Upper lobe of left lung (tissue), 6 donors: ENCODE data around the gene PRKCE. TPM values are rescaled to one million over a fixed set of nuclear protein-coding genes. Genes with fewer than 3 reads are reported as not detected.

Source experiments
- ATAC-seq, 2 donors: fragments of 200-7000 bp; cut with Tn5 transposase; one replicate each; pipeline ENCODE4 v1.9.1; 2022; ENCODE audit warnings: mild to moderate bottlenecking in 2 of 2, moderate library complexity in 2 of 2; ENCODE audit not compliant: low FRiP score in 2 of 2
- DNase-seq, 2 donors: peaks; one replicate each; pipeline ENCODE4 v3.0.0-alpha.2; 2019 to 2020
- H3K27ac ChIP-seq, 4 donors: fragments of 200-600 bp; sonication (generic); one replicate each; pipeline ENCODE4 v1.5.1; 2016 to 2019
- H3K27me3 ChIP-seq, 4 donors: fragments of 200-600 bp; sonication (generic); one replicate each; pipeline ENCODE4 v1.5.1; 2017 to 2019
- H3K36me3 ChIP-seq, 4 donors: fragments of 200-600 bp; sonication (generic); one replicate each; pipeline ENCODE4 v1.5.1; 2016 to 2019
- H3K4me1 ChIP-seq, 4 donors: fragments of 200-600 bp; sonication (generic); one replicate each; pipeline ENCODE4 v1.5.1; 2018 to 2019
- H3K4me3 ChIP-seq, 4 donors: fragments of 200-600 bp; sonication (generic); one replicate each; pipeline ENCODE4 v1.5.1; 2017 to 2019; ENCODE audit warnings: mild to moderate bottlenecking in 2 of 4, moderate library complexity in 1 of 4
- H3K9me3 ChIP-seq, 4 donors: fragments of 200-600 bp; sonication (generic); one replicate each; pipeline ENCODE4 v1.5.1; 2018 to 2019
- CTCF ChIP-seq, 6 experiments: fragments of 450-650 bp in 4 of 6; fragments of 200-600 bp in 2 of 6; sonication (generic) in 2 of 6; IDR thresholded peaks; one replicate each; pipeline ENCODE4 v1.5.1; 2016 to 2019; ENCODE audit warnings: antibody characterized with exemption in 6 of 6
- EP300 ChIP-seq, 4 donors: sonication (generic); formaldehyde crosslinking; IDR thresholded peaks; one replicate each; pipeline ENCODE4 v1.5.1; 2017; ENCODE audit warnings: antibody characterized with exemption in 4 of 4, control low read depth in 2 of 4
- POLR2A ChIP-seq, 4 donors: fragments of 450-650 bp; IDR thresholded peaks; one replicate each; pipeline ENCODE4 v1.5.1; 2016 to 2017; ENCODE audit warnings: antibody characterized with exemption in 4 of 4, mild to moderate bottlenecking in 2 of 4
- POLR2AphosphoS5 ChIP-seq, 2 donors: sonication (generic); formaldehyde crosslinking; IDR thresholded peaks; one replicate each; pipeline ENCODE4 v1.5.1; 2017; ENCODE audit warnings: antibody characterized with exemption in 2 of 2
- WGBS, 2 donors: methylation state at CpG; one replicate each; pipeline ENCODE4 v1.1.5; 2017 to 2018; 5-methylcytosine and 5-hydroxymethylcytosine counted together
- total RNA-seq, 6 donors: library from RNA; depleted of rRNA in 4 of 6; stranded (reverse); fragments of >200 nt in 4 of 6; gene quantifications; one replicate each; pipeline versions ENCODE4 v1.1.0 to v1.2.1, GENCODE V29; 2016 to 2021
- donor health status: DM: no; HTN: no; CAD: no; lungs with moderate emphysema.
- donor health status: DM: no; HTN: yes; CAD: no; lungs with severe emphysema.

Gene PRKCE
- total RNA-seq, 6 donors from 2014 or later = 54.9 to 124 (median 75.6) TPM

DNA sequence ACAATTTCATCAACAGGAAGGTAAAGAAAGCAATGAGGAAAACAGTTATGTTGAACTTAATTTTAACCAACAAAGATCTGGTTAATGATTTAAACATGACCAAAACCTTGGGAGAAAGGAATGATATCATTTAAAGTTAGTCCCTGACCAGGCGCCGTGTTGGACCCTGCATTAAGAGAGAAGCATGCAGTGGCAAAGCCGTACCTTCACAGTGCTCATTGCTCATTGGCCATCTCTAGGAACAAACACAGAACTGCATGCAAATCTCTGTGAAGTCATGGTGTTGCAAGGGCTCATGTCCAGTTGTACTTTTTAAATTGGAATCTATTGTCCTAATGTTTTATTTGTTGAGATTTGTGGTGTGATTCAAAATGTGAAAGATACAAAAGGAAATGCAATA lies 28.4 kb upstream of the PRKCE start:
- no peak overlapping the region for H3K4me3 ChIP-seq
- no peaks in the 10 kb centered on the region for H3K27me3 ChIP-seq
- TF ChIP-seq POLR2A (IDR thresholded peaks at IDR 0.05) (no peak), CTCF (IDR thresholded peaks at IDR 0.05) (no peak), EP300 (IDR thresholded peaks at IDR 0.05) (no peak), POLR2AphosphoS5 (IDR thresholded peaks at IDR 0.05) (no peak)
- ATAC-seq = no peak
- no peak overlapping the region for H3K27ac ChIP-seq
- WGBS, 2 donors = 90 to 91% methylated on average over 3 of the region's 3 CpGs
- DNase-seq = no peak
- no peaks in the 10 kb centered on the region for H3K9me3 ChIP-seq
- no peaks in the 10 kb centered on the region for H3K36me3 ChIP-seq
- H3K4me1 ChIP-seq = peaks cover 0 to 8% (median 0%) of the 10 kb centered on the region in 4 donors

DNA sequence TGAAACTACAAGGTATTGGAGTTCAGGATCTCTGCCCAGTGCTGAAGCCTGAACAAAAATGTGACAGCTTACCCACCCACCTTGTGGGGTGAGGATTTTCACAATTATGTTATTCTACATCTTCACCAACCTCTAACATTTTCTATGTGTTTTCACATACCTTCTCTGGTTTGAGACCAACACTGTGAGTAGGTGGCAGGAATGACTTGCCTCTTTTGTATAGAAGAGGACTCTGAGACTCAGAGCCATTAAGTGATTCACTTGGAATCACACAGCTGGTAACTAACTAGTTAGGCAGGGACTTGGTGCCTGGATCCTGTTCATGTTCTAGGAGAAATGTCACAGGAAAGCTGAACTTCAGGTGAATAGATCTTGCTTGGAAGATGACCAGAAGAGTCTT lies 25.7 kb upstream of the PRKCE start:
- Histone ChIP-seq H3K4me3 (no peak overlapping the region), H3K27ac (no peak overlapping the region), H3K36me3 (no peaks in the 10 kb centered on the region), H3K4me1 (peaks cover 0 to 8% (median 0%) of the 10 kb centered on the region in 4 donors), H3K27me3 (no peaks in the 10 kb centered on the region), H3K9me3 (no peaks in the 10 kb centered on the region)
- DNase-seq = no peak
- no peak for ATAC-seq
- TF ChIP-seq POLR2AphosphoS5 (IDR thresholded peaks at IDR 0.05) = no peak
- no peak for TF ChIP-seq POLR2A (IDR thresholded peaks at IDR 0.05)
- no peak for TF ChIP-seq EP300 (IDR thresholded peaks at IDR 0.05)
- TF ChIP-seq CTCF (IDR thresholded peaks at IDR 0.05) = no peak

- Histone ChIP-seq H3K27ac (no peak overlapping the region), H3K4me1 (peaks cover 0 to 8% (median 0%) of the 10 kb centered on the region in 4 donors), H3K36me3 (no peaks in the 10 kb centered on the region), H3K9me3 (no peaks in the 10 kb centered on the region), H3K4me3 (no peak overlapping the region), H3K27me3 (no peaks in the 10 kb centered on the region)
- ATAC-seq = peak in 1 of 2 donors; percentile 68
- WGBS, 2 donors = 52 to 62% methylated on average over 8 of the region's 8 CpGs
- TF ChIP-seq CTCF (IDR thresholded peaks at IDR 0.05) (no peak), POLR2A (IDR thresholded peaks at IDR 0.05) (no peak), POLR2AphosphoS5 (IDR thresholded peaks at IDR 0.05) (no peak), EP300 (IDR thresholded peaks at IDR 0.05) (no peak)
- DNase-seq = no peak
Measured at GRCh38 chr2:45626387-45627221, 24.9 kb upstream of the PRKCE start.

DNA sequence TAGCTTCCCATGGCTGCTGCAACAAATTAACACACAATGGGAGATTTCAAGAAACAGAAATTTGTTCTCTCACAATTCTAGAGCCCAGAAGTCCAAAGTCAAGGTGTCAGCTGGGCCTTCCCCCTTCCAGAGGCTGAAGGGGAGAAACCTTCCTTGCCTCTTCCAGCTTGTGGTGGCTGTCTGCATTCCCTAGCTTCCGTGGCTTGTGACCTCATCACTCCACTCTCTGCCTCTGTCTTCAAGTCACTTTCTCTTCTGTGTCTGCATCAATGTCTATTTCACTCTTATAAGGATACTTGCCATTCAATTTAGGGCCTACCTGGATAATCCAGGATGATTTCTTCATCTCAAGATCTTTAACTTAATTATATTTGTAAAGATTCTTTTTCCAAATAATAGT lies 23.6 kb upstream of the PRKCE start:
- Histone ChIP-seq H3K36me3 (no peaks in the 10 kb centered on the region), H3K4me3 (no peak overlapping the region), H3K27me3 (no peaks in the 10 kb centered on the region), H3K4me1 (peaks cover 0 to 8% (median 0%) of the 10 kb centered on the region in 4 donors), H3K27ac (no peak overlapping the region), H3K9me3 (no peaks in the 10 kb centered on the region)
- TF ChIP-seq POLR2A (IDR thresholded peaks at IDR 0.05) (no peak), POLR2AphosphoS5 (IDR thresholded peaks at IDR 0.05) (no peak), CTCF (IDR thresholded peaks at IDR 0.05) (no peak), EP300 (IDR thresholded peaks at IDR 0.05) (no peak)
- WGBS, 2 donors = 80 to 89% methylated on average over 1 of the region's 1 CpG
- ATAC-seq (no peak), DNase-seq (no peak)

DNA sequence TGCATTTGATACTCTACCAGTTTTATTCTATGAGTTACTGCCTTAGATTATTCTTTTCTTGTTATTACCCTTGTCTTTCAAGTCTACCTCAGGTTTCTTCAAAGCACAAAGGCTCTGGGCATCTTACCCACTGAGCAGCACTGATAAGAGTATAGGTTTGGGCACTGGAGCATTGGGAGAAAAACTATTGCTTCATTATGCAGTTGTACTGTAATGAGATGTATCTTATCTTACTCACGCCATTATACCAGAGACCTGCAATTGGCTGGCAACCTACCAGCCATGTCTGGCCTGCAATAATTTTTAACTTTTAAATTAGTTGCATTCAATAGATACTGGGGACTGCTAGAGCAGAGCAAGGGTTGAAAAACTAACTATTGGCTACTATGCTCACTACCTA lies 21.5 kb upstream of the PRKCE start:
- no peak for ATAC-seq
- no peak for TF ChIP-seq EP300 (IDR thresholded peaks at IDR 0.05)
- TF ChIP-seq CTCF (IDR thresholded peaks at IDR 0.05) = no peak
- no peak for TF ChIP-seq POLR2AphosphoS5 (IDR thresholded peaks at IDR 0.05)
- no peak for TF ChIP-seq POLR2A (IDR thresholded peaks at IDR 0.05)
- WGBS, 2 donors = 94 to 95% methylated on average over 1 of the region's 1 CpG

More for the DNA sequence above, 21.5 kb upstream of the PRKCE start:
- no peaks in the 10 kb centered on the region for H3K27me3 ChIP-seq
- no peak for DNase-seq
- H3K27ac ChIP-seq = no peak overlapping the region
- H3K9me3 ChIP-seq = no peaks in the 10 kb centered on the region
- no peak overlapping the region for H3K4me3 ChIP-seq
- peaks cover 0 to 8% (median 0%) of the 10 kb centered on the region in 4 donors for H3K4me1 ChIP-seq
- H3K36me3 ChIP-seq = no peaks in the 10 kb centered on the region
